Activated T-helper 1 cell treated with Interleukin-2 at 50 U/mL for 16 hours (primary cell): Measurements from ENCODE around the gene CCNC.
A peak's percentile ranks its signal among the peaks of the same experiment; 100 is the strongest.

Source experiments
- DNase-seq: peaks from one replicate; pipeline ENCODE4 v3.0.0-alpha.2; 2020; ENCODE audit warnings: low read depth

Gene CCNC, protein sequence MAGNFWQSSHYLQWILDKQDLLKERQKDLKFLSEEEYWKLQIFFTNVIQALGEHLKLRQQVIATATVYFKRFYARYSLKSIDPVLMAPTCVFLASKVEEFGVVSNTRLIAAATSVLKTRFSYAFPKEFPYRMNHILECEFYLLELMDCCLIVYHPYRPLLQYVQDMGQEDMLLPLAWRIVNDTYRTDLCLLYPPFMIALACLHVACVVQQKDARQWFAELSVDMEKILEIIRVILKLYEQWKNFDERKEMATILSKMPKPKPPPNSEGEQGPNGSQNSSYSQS

DNA sequence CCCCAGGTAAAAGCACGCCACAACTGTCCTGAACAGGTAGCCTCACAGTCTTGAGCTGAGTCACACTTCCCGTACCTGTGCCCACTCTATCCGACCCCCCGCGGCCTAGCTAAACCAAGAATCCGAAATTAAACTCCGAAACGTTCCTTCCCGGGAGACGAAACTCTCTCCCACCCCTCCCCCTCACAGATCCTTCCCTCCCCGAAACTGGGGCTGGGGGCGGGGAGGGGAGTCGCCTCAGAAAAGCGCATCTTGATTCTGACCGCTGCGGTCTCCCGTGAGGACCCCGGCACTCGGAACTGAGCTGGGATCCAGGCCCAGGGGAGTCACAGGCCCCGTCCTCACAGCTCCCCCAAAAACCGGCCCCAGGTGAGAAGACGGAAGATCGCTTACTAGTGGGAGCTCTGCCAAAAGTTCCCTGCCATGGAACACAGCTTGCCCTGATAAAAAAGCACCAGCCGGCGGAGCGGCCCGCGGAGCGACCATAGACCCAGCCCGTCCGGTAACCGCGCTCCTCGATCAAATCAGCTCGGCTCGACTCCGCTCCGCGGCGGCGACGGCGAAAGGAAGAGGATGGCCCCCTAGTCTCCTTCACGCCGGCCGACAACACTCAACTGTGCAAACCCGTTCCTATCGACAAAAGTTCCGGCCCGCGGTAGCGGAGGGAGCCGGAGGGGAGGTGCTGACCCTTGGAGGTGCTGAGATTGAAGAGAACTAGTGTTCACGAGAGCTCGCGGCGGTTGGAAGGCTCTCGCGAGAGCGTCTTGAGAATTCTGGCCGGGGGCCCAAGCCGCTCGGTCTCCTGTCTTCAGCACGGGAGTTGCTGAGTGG lies at the start of gene CCNC:
CCNC (minus strand) TSS at position 558 of the 831 bp plus-strand sequence; CDS start at position 425, 133 bp downstream.
- peak; percentile 74 for DNase-seq

- no peak for DNase-seq
These were observed 48.7 kb upstream of the CCNC start for GRCh38 chr6:99617131-99617530.

DNA sequence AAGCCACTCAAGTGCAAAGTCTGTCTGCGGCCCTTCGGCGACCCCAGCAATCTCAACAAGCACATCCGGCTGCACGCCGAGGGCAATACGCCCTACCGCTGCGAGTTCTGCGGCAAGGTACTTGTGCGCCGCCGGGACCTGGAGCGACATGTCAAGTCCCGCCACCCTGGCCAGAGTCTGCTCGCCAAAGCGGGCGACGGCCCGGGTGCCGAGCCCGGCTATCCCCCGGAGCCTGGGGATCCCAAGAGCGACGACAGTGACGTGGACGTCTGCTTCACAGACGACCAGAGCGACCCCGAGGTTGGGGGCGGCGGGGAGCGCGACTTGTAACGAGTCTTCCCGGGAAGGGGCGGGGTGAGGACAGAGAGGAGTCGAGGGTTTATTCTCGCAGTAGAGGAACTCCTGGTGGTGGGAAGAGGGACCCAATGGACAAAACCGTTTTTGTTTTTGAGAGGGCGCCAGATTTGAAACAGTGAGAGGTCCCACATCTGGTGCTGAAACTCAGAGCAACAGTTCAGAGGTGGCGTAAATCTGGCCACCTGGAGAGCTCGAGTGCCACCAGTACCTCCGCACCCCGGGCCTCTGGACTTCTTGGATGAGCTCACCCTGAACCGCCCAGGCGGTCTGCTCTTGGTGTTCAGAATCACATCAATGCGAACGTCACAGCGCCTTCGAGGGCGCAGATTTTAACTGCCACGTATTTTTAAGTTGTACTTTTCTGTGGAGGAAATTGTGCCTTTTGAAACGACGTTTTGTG lies 46.1 kb upstream of the CCNC start:
- no peak for DNase-seq

- DNase-seq: no peak
These were observed 45.4 kb upstream of the CCNC start for GRCh38 chr6:99613705-99614429.

DNA sequence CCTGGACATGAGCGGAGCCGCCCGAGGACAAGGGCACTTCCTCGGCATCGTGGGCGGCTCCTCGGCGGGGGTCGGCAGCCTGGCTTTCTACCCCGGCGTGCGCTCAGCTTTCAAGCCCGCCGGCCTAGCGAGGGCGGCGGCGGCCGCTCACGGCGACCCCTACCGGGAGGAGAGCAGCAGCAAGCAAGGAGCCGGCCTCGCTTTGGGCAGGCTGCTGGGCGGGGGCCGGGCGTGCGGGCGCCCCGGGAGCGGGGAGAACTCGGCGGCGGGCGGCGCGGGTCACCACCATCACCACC lies 44.9 kb upstream of the CCNC start:
- DNase-seq: no peak

GRCh38 chr6:99612551-99613408 lies 44.3 kb upstream of the CCNC start:
- no peak for DNase-seq

DNA sequence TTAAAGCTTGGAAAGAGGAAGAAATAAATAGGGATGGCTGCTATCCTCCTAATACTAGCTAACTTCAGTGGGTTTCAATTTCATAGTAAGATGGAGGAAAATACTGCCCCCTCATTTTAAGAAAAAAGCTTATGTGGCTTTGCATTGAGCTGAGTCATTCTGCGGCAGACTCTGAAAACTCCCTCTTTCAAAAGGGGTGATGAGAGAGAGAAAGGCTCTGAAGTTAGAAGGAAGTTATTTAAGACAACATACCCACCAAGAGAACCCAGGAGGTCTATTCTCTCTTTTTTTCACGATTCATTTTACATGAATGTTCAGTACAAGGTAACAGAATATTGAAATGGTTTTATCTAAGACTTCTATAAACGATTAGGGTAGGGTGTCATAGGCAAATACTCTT lies 42.7 kb upstream of the CCNC start:
- no peak for DNase-seq

DNA sequence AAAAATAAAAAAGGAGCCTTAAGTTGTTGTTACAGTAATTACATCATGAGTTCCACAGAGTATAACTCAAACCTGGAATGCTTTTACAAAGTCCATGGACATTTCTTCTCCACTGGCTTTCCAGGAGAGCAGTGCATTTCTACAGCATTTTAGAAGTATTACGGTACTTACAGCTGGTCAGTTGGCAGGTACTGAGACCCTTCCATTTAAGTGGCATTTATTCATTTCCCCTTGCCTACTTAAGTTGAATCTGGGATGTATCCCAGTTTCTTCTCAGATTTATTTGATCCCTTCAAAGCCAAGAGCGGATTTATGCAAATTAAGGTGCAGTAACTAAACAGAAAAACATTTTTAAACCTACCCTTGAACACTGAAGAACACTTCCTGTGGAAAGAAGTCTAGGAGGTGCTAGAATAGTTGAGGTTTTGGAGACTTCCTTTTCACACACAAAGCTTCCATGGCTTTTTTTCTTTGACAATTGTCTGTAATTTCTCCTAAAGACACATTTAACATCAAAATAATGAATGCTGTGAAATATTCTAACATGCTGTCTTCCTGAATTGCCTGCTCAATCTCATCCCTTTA lies 41.5 kb upstream of the CCNC start:
- DNase-seq: no peak

DNA sequence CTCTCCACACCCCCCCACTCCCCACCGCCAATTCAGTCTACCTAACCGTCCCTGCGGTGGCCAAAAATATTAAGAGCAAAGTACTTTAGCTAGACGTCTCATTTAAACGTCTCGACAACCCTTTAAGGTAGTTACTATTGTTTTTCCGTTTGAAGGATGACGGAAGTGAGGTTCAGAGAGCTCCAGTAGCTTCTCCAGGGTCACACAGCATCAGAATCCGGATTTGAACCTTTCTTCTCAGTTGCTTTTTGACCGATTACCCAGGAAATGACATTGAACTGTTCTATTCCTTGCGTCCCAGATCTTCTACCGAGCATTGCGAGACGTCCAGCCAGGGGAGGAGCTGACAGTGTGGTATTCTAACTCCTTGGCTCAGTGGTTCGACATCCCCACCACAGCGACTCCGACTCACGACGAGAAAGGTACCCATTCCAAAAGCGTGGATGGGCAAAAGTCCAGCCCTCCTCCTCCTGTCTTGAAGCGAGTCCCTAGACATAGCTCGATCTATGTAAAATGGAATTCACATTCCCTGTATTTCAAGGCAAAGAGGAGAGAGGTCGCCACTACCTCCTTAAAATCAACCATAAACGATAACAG lies 40.5 kb upstream of the CCNC start:
- DNase-seq: no peak

DNA sequence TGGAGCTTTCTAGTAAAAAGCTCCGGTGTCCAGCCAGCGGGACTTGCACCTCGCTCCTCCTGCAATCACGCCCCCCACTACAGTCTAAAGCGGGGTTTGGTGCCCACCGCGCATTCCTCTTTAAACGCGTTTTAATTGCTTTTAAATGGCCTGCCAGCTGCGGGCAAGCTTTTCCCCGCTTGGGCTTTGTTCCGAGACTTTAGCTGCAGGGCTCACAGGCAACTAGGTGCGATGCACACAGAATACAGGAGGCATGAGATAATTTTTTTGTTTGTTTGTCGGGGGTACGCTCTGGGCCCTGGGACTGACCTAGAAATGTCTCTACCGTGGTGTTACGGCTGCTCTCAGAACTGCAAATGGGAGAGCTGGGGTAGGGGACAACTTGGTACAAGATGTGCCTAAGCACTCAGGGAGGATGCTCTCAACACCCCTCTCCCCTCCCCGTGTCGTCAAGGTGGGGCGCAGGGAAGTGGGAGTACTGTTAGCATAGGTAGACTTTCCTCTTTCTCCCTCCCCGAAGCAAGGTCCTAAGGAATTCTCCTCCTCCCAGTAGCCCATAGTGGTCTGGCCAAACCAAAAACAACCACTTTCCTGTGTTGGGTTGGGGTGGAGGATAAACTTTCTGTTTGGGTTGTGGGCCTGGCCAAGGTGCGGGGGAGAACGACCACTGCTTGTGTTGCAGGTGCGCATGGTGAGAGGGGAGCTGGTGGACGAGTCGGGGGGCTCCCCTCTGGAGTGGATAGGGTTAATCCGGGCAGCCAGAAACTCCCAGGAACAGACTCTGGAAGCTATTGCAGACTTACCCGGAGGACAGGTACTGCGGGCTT lies 39.8 kb upstream of the CCNC start:
- DNase-seq: no peak

DNA sequence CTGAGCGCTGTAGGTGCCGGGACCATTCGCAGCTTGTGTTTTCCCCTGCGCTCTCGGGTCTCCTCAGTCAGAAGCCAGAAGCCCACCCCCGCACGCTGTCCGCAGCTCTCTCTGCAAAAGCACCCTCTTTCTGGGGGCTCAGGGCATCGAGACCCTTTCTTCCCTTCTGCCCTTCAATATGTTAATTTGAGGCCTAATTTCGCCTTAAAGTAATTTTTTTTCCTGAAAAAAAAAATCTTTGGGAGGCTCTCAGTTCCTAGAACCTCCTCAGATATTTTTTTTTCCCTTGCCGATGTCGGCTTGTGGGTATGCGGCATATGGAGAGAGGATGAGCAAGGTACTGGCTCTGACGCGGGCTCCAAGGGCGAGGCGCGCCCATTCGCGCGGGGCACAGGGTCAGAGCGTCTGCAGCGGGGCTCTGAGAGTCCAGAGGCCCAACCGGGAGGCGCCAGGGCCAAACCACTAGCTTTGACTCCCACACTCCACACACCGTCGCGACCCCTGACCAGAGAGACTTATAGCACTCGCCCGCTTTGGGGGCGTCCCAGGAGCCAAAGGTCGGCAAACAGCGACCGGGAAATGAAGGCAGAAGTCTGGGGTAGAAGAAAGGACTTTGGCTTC lies 39.1 kb upstream of the CCNC start:
- DNase-seq: no peak

DNA sequence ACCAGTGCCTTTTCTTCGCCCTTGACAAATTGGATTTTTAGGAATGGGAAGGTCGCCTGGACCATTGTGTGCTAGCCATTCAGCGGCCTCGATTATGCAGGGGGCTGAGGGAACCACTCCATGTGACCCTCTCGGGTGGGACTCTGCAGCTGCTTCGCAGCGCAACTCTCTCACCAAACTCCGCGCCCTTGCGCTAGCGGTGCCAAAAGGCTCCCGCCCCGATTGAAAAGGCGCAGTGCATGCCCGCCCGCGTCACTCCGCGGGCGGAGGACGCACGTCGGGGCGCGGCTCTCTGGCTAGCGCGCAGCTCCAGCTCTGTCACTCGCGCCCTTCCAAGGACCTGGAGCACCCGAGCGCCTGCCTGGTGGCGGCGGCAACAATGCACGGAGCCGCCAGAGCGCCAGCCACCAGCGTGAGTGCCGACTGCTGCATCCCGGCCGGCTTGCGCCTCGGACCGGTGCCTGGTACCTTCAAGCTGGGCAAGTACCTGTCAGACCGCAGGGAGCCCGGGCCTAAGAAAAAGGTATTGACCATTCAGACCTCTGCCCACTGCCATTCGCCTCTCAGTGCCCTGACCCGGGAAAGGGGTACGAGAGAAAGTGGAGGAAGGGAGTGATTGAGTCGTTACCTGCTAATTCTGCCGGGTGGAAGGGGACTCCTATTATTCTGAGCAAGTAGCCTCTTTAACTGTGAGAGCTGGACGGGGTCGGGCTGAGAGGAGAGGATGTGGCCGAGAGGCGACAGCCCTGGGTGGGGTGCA lies 38.4 kb upstream of the CCNC start, which contains the start of gene PRDM13:
PRDM13 (plus strand) TSS at position 178 of the 760 bp plus-strand sequence; CDS start at position 380, 202 bp downstream.
- no peak for DNase-seq

DNA sequence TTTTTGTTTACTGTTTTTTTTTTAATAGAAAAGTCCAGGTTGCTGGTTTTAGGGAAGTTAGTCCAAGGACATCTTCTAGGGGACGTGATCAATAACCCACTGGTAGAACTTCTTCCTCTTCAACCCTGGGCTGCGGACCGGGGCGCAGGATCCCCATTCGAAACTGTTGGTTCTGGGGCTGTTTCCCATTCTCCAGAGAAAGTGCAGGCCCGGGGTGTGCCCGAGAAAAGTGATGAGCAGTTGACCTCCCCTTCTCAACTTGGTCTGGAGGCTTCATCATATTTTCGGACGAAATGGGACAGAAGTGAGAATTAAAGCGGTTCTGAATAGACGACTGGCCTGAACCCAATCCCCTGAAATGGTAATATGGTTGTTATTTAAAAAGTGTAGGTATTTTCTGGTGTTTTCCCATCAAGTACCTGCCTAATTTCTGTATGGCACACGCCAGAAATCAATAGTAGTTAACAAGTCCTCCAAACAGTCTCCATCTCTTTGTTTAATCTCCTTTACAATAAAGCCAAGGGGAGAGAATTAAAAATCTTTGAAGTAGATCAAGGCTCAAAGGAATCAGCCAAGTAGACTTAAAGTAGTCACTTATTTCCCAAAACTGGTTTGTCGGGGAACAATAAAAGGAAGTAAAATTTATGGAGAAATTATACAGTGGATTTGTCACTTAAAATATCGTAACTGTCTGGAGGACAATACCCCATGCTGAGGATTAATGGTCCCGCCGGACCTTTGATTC lies 37.6 kb upstream of the CCNC start:
- DNase-seq: no peak

- no peak for DNase-seq
These were observed 36.7 kb upstream of the CCNC start for GRCh38 chr6:99605074-99605734.

GRCh38 chr6:99604166-99605073 lies 36.0 kb upstream of the CCNC start:
- DNase-seq: no peak
